Prostate gland (tissue), 2 donors: Measurements from ENCODE around the gene TP53BP1.

Experiments
- CTCF ChIP-seq, 4 experiments: fragments of 200-600 bp in 2 of 4; fragments of 450-650 bp in 2 of 4; sonication (generic) in 2 of 4; IDR thresholded peaks; 1 replicate in 3 of 4; 2 replicates in 1 of 4; pipeline ENCODE4 v1.5.1; 2016 to 2019; ENCODE audit warnings: antibody characterized with exemption in 4 of 4, mild to moderate bottlenecking in 2 of 4, moderate library complexity in 2 of 4
- POLR2A ChIP-seq: fragments of 450-650 bp; IDR thresholded peaks from one replicate; pipeline ENCODE4 v1.6.1; 2016; ENCODE audit warnings: antibody characterized with exemption, mild to moderate bottlenecking
- POLR2AphosphoS5 ChIP-seq: sonication (generic); formaldehyde crosslinking; IDR thresholded peaks from one replicate; pipeline ENCODE4 v1.6.1; 2017; ENCODE audit warnings: antibody characterized with exemption

GRCh38 chr15:43473885-43474284, 19.1 kb downstream of the TP53BP1 start:
- TF ChIP-seq CTCF (IDR thresholded peaks at IDR 0.05) (no peak), POLR2A (no peak), POLR2AphosphoS5 (no peak)
